ENCODE data around the gene ATP6V1B1.
A peak's percentile ranks its signal among the peaks of the same experiment; 100 is the strongest.

Gene ATP6V1B1

DNA sequence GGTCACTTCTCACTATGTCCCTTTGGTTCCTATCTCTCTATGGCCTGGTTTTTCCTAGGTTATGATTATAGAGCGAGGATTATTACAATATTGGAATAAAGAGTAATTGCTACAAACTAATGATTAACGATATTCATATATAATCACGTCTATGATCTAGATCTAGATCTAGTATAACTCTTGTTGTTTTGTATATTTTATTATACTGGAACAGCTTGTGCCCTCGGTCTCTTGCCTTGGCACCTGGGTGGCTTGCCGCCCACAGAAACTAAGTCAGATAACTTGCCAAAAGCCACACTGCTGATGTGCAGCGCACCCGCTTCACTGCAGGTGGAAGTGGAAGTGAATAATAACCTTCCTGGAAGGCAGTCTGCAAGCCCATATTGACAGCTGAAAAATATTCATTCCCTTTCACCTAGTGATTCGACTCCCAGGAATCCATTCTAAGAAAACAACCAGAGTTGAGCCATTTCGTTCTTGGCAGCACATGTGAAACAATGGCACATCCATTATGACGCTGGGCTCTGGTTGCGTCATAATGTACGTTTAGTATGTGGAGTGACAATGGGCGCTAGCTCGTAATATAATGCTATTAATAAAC, 42.0 kb downstream of the ATP6V1B1 start:
- DNase-seq, result peak; percentile 52

- no peak for DNase-seq
These were observed 42.9 kb downstream of the ATP6V1B1 start, which contains the start of gene ANKRD53 for GRCh38 chr2:70978341-70979179. ANKRD53 (plus strand) TSS chr2:70978630; CDS start chr2:70978646, 16 bp downstream.

DNA sequence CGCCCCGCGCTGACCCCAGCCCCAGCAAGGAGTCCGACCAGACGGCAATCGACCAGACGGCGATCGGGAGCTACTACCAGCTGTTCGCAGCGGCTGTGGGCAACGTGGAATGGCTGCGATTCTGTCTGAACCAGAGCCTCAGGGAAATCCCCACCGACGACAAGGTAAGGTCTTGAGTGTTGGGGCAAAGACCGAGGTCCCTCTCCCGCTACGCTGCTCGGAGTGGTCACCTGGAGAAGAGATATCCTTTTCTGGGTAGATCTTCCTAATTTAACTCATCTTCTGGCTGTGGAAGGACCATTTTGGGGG, 43.4 kb downstream of the ATP6V1B1 start:
- no peak for DNase-seq

- DNase-seq, result no peak
These were observed 43.9 kb downstream of the ATP6V1B1 start for GRCh38 chr2:70979626-70980025.

GRCh38 chr2:70981421-70981820, 45.7 kb downstream of the ATP6V1B1 start:
- DNase-seq, result no peak

DNA sequence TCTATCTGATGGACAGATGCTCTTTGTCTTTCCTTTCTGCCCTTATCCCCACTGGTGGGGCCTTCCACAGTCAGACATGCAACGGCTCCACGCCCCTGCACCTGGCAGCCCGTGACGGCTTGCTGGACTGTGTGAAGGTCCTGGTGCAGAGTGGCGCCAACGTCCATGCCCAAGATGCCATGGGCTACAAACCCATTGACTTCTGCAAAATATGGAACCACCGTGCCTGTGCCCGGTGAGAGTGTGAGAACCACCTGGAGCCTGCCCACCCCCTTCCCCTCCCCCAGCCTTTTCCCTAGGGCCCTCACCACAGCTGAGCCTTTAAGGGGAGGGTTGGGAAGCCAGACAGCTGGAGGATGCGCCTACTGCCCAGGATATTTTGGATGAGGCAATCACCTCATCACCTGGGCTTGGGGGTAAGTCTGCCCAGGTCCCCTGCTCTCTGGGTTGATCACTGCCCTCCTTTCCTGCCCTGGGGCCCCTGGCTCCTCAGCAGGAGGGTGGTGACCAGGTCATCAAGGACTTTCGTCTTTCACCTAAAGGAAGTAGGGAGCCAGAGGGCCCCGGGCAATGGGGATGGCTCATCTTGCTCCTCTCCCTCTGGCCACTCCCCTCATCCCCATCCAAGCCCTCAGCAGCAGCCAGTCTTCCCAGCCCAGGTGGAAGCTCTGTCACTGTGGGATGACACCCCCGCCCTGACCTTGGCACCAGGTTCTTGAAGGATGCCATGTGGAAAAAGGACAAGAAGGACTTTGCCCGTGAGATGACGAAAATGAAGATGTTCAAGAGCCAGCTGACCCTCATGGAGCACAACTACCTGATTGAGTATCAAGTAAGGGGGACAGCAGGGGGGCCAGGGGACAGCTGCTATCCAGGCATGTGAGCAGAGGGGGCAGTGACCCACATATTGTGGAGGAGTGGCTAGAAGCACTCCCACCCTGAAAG, 46.4 kb downstream of the ATP6V1B1 start:
- no peak for DNase-seq

DNA sequence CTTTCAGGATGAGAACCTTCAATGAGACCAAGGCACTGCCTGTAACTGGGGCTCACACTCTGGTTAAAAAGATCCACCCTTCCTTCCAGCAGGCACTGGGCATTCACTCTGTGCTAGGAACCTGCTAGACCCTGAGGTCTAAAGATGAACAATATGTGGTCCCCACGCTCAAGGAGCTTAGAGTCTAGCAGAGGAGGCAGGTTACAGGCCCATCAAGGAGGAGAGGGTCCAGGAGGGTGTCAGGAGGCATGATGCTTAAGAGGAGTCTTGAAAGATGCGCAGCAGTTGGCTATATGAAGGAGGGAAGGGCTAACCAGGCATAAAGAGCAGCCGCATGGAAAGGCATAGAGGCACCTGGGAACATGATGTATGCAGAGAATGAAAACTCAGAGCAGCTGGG, 47.3 kb downstream of the ATP6V1B1 start:
- no peak for DNase-seq

- DNase-seq, result no peak
These were observed 48.0 kb downstream of the ATP6V1B1 start for GRCh38 chr2:70983506-70984227.

DNA sequence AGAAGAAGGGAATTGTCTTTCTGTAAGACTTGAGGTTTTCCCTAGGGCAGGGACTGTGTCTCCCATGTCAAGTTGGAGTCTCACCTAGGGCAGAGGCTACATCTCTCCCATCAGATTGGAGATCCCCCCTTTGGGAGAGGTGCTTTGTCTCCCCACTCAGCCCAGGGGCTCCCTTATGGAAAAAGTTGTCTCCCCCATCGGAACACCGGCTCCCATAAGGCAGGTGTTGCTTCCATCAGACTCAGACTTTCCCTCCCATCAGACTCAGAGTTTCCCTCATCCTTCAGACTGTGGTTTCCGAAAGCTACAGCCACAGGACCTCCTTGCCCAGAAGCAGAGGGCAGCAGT, 48.5 kb downstream of the ATP6V1B1 start:
- no peak for DNase-seq

GRCh38 chr2:70984576-70985282, 49.0 kb downstream of the ATP6V1B1 start:
- DNase-seq, result peak; percentile 87

GRCh38 chr2:70985283-70985688, 49.6 kb downstream of the ATP6V1B1 start:
- no peak for DNase-seq

DNA sequence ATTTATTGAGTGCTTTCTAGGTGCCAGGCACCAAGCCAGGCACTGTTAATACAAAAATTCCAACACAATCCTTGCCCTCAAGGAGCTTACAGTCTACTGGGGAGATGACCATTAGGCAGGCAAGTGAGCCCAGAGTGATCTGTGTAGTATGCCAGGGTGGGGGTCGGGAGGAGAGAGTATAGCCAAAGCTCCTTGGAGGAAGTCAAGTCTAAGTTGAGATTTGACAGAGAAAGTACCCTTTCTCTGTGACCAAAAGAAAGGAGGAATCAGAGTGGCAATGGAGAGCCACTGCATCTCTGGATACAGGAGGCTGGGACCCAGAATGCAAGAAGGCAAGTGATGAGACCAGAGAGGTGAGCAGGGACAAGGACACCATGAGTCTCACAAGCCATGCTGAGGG, 50.3 kb downstream of the ATP6V1B1 start:
- no peak for DNase-seq

DNA sequence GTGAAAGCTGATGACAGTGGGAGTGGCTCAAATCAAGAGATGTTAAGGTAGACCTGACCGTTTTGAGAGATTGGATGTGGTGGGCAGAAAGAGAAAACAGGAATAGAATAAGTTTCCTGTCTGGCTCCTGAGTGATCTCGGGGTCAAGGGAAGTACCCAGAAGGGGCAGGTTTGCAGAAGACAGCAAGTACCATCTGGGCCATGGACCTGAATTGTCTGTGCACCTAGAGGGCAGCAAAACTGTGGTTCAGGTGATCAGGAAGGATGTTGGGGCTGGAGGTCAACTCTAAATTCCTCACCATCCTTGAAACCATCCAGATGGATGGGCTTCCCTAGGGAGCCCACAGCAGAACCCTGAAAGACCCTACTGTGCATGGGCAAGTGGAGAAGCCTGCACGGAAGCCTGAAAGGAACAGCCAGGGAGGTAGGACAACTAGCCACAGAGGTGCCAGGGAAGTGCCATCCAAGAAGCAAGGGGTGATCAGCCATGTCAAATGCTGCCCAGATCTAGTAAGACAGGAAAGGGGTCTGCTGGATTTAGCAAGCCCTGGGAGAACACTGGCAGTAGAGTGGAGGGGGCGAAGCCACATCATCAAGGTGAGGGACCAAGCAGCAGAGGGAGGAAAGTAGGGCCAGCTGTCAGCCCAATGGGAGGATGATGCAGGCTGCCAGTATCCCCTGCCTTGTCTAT, 50.9 kb downstream of the ATP6V1B1 start:
- no peak for DNase-seq

DNA sequence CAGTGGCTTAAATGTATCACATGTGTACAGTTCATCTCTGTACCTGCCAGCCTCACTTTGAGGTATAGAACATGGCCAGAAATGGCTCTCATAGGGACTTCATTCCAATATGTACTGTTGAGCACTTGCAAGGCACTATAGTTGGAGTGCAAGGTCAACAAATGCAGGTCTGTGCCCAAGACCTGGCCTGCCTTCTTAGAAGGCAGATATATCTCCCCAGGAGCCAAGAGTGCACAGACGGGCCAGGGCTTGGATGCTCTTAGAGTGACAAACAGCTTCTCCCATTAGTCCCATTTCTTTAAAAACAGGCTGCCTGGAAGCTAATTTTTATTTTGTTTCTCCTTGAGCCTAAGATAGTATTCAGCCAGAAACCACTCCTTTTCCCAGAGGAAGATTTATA, 51.7 kb downstream of the ATP6V1B1 start:
- DNase-seq, result no peak

DNA sequence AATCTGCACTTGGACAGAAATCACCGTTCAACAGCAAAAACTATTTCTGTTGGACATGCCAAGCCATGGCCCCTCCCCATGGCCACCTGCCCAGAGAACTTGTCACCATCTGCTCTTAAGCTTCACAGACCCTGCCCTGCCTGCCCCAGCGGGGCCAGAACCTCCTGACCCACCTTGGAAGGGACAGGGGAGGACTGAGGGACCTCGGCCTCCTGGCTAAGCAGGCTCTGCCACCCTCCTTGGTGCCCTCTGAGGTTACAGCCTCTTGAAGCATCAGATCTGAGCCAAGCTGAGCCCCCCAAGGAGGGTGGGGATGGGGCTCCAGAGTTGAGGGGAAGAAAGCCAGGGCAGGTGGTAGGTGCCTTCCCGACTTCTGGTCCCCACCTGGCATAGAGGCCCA, 52.5 kb downstream of the ATP6V1B1 start:
- DNase-seq, result no peak

- DNase-seq, result no peak
These were observed 53.3 kb downstream of the ATP6V1B1 start for GRCh38 chr2:70988726-70989648.

- no peak for DNase-seq
These were observed 54.5 kb downstream of the ATP6V1B1 start for GRCh38 chr2:70990216-70990615.

DNA sequence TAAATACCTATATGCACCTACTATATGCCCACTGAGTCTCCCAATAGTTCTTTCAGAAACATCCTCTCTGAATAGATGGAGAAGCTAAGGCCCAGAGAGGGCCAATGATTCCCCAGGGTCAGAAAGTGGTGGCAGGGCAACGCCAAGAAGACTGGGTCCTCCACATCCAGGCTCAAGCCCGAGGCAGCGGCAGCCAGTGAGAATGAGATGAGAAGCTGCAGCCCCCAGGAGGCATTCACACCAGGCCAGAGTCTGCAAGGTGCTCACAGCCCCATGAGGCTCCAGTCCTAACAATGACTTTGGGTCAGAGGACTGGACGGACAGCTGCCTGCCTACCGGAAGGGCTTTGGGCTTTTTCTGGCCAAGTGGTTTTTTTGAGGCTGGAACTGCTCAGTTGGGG, 55.4 kb downstream of the ATP6V1B1 start:
- DNase-seq, result no peak

GRCh38 chr2:70991742-70992141, 56.0 kb downstream of the ATP6V1B1 start:
- no peak for DNase-seq
